HG02870 (cell line): ENCODE measurements around the gene ACTL6B.

Source experiments
- ATAC-seq: cut with Tn5 transposase; IDR thresholded peaks from one replicate; pipeline ENCODE4 v1.9.1; 2021; ENCODE audit warnings: mild to moderate bottlenecking, moderate library complexity; ENCODE audit not compliant: unreplicated experiment

The ACTL6B gene

GRCh38 chr7:100602889-100603725 is 53.1 kb downstream of the ACTL6B start:
- ATAC-seq, result no peak

DNA sequence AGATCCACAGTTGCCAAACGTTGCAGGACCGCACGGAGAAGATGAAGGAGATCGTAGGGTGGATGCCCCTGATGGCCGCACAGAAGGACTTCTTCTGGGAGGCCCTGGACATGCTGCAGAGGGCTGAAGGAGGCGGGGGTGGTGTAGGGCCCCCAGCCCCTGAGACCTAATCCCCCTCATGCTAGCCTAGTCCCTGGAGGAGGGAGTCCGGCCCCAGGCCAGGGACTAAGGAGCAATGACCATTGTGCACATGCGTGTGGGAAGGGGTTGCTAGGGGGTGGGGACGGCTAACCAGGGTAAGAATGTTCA is 55.6 kb downstream of the ACTL6B start:
- no peak for ATAC-seq

DNA sequence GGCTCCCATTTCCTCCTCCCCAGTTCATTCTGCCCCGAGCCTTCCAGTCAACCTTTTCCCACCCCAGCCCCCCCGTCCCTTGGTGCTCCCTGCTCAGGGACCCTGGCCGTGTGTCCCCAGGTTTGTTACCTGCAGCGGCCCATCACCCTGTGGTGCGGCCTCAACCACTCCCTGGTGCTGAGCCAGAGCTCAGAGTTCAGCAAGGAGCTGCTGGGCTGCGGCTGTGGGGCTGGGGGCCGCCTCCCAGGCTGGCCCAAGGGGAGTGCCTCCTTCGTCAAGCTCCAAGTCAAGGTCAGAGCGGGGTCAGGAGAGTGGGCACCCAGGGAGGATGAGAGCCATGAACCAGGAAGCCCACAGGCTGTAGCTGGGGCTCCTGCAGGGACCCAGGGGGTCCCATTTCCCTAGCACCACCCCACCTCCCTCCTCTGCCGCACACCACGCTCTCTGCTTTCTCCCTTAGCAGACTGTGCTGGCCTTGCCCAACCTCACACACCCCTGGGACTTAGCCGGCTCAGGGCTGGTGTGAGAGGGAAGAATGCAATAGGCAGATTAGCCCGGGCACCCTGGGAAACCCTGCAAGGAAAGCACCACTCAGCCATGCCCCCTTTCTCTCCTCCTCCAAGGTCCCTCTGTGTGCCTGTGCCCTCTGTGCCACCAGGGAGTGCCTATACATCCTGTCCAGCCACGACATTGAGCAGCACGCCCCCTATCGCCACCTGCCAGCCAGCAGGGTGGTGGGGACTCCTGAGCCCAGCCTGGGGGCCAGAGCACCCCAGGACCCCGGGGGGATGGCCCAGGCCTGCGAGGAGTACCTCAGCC is 56.1 kb downstream of the ACTL6B start:
- ATAC-seq, result no peak

- ATAC-seq, result no peak
Observed at GRCh38 chr7:100598425-100598824, 57.8 kb downstream of the ACTL6B start.

GRCh38 chr7:100595188-100595587 is 61.1 kb downstream of the ACTL6B start:
- no peak for ATAC-seq
